NCI-H2107 treated with DMSO at 0.1 percent for 48 hours (cell line): ENCODE measurements around the gene RBL1.

Experiments used
- DNase-seq: peaks from one replicate; lab custom pipeline; 2025; ENCODE audit not compliant: unreplicated experiment; lab: John Stamatoyannopoulos, UW

RBL1 gene

DNA sequence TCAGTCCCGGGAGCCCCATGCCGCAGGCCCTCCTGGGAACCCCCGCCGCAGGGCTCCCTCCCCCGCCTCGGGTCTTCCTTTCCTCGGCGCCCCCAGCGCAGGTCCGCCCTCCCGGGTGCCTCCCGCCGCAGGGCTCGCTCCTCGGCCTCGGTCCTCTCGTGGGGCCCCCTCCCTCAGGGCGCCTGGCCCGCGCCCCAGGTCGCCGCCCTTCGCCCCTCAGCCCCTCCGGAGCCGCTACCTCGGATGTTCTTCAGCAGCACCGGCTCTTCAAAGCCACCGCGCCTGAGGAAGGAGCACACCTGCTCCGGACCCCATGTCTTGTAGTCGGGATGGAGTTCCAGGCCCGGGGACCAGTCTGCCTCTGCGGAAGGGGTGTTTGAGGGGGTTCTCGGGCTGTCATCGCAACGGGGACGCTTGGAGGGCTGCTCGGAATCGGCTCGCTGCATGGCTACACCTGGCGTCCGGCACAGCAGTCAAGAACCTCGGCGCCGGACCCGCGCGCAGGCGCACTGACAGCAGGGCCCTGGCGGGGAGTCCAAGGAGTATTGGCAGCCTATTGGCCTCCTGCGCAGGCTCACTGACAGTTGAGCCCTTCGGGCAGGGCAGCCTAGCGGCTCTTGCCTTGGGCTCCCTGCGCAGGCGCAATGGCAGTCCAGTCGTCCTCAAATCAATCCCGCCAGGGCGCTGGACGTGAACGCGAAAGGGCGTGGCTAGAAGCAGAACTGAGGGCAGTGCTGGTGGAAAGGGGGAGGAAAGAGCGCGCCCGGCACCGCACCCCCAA, 144.4 kb downstream of the RBL1 start, which contains the start of gene SAMHD1:
Gene SAMHD1, minus strand, starts transcription at position 511 of the 781 bp plus-strand sequence. Its CDS starts 65 bp downstream, at position 446.
- peak; percentile 77 for DNase-seq

DNA sequence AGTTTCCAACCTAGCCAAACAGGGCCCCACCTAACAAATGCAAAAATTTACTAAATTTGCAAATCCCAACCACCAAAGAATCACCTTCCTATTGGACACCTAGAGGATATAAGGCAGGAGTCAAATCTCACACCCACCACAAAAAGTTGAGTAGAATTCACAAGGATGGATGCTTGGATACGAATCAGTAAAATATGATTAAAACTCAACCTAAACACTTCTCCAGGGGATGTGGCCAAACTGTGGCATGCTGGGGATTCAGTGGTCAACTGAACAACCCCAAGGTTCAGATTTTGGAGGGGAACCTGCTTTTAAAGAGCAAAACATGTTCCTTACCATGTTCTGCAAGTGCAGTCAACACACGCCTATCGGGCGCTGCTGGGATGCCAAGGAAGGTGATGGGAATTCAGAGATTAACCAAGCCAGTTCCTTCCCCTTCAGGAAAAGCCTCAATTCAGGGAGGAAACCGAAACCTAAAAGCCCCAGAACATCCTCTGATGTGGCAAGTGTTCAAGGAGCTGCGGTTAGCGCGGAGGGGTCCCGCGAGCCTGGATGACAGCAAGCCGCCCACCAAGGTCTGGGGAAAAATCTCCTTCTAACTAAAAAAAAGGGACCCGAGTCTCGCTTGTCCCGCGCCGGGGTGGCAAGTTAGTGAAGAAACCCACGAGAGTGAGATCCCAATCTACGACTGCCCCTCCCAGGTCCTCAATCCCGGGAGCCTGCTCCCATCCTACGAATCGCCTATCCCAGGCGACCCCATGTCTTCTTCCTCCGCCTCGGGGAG, 145.2 kb downstream of the RBL1 start:
- DNase-seq = no peak
